ENCODE results near the gene CYTH3. TPM values are rescaled to one million over a fixed set of nuclear protein-coding genes. Genes with fewer than 3 reads are reported as not detected.
"Not testable (repeated sequence)": the region's sequence is repeated elsewhere in the genome, so short reads cannot be mapped to it uniquely, and the experiment has no call there.

CYTH3 gene
- total and polyA plus RNA-seq, 3 donors from 2014 or later = 49.3 to 82.2 (median 65.5) TPM

DNA sequence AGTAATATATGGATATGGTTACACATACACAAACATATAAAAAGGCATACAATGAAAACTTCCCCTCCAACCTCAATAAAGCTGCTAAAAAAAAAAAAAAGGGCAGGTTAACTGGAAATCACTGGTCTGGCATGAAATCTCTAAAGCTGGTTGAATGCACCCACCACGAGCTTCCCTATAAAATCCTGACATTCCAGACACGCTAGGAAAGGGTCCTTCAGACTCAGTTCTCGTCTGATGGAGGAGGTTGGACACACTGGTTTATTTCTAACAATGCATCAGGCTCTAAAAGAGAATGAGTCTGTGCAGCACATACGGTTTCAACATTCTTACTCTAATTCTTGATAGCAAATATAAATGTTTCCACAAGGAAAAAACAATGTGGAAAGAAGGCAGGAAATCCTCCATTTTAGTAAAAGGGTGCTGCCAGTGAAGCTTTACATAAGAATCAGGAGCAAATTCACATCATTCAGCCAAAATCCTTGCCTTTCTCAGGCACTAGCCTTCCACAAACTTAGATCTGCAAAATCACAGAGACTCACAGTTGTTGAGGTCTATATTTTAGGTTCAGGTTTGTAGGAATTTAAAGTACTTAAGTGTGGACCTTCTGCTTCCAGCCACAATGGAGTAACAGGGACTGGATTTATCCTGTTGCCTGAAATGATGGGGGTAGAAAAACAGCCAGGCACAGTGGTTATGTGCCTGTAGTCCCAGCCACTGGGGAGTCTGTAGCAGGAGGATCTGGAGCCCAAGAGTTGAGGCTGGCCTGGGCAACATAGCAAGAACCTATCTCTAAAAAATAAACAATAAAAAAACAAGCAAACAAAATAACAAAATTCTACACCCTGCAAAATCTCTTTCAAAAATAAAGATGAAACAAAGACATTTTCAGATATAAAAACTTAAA lies 73.5 kb downstream of the CYTH3 start:
- Histone ChIP-seq H3K27ac (no peak overlapping the region), H3K4me3 (no peak overlapping the region), H3K9me3 (no peaks in the 10 kb centered on the region), H3K4me1 (peaks cover 3% of the 10 kb centered on the region), H3K36me3 (ENCODE audit: low read depth, missing control alignments) (no peaks in the 10 kb centered on the region), H3K27me3 (no peaks in the 10 kb centered on the region)
- intact Hi-C loops (cut with DNase I; ENCODE audit: low total_unique reads) = no loop called here
- no peak for DNase-seq
- 70 to 71% methylated on average over 4 of the region's 4 CpGs for WGBS, 2 donors
- TF ChIP-seq, protein P1, sequence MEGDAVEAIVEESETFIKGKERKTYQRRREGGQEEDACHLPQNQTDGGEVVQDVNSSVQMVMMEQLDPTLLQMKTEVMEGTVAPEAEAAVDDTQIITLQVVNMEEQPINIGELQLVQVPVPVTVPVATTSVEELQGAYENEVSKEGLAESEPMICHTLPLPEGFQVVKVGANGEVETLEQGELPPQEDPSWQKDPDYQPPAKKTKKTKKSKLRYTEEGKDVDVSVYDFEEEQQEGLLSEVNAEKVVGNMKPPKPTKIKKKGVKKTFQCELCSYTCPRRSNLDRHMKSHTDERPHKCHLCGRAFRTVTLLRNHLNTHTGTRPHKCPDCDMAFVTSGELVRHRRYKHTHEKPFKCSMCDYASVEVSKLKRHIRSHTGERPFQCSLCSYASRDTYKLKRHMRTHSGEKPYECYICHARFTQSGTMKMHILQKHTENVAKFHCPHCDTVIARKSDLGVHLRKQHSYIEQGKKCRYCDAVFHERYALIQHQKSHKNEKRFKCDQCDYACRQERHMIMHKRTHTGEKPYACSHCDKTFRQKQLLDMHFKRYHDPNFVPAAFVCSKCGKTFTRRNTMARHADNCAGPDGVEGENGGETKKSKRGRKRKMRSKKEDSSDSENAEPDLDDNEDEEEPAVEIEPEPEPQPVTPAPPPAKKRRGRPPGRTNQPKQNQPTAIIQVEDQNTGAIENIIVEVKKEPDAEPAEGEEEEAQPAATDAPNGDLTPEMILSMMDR (IDR thresholded peaks at IDR 0.05) = no peak
- TF ChIP-seq POLR2A (IDR thresholded peaks at IDR 0.05) = no peak

DNA sequence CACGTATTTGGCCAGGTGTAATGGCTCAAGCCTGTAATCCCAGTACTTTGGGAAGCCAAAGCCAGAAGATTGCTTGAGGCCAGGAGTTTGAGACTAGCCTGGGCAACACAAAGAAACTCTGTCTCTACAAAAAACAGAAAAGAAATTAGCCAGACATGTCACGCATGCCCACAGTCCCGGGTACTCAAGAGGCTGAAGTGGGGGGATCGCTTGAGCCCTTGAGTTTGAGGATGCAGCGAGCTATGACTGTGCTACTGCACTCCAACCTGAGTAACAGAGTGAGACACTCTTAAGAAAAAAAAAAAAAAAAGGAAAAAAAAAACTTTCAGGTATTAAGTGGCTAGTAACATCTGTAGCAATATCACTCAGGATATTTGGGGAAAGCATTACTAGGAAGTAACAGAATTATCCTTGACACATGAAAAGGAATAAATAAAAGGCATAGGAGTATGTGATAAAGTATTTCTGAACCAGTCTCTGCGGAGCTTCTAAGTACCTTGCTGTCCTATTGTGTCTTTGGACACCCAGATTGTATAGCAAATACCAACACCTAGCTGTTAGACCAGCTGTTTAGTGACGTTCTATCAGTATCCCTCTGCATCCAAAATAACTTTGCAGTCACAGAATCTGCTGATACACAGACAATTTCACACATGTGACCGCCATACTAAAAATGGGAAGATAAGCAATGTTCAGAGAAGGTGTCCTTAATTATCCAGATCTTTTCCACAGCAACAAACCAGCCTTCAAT lies 74.4 kb downstream of the CYTH3 start:
- intact Hi-C loops (cut with DNase I; ENCODE audit: low total_unique reads) = no loop called here

DNA sequence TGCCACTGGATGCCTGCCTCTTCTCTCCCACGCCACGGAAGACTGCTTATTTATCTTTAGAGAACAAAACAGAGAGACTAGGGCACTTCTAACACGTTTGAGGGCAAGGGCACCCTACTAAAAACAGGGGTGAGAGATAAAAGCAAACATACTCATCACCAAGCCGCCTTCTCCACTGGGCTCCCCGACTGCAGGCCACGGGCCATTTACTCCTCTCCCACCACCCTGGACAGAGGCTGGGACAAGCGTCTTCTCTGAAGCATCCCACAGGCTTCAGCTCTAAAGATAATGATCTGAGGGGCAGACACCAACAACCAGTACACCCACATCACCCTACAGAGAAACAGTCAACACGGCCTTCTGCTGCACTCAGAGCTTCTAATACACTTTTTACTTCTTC lies 78.7 kb downstream of the CYTH3 start:
- no peaks in the 10 kb centered on the region for H3K36me3 ChIP-seq (ENCODE audit: low read depth, missing control alignments)
- H3K9me3 ChIP-seq = no peaks in the 10 kb centered on the region
- no peaks in the 10 kb centered on the region for H3K27me3 ChIP-seq
- H3K4me3 ChIP-seq = no peak overlapping the region
- intact Hi-C loops (cut with DNase I; ENCODE audit: low total_unique reads) = no loop called here
- 75 to 86% methylated on average over 8 of the region's 8 CpGs for WGBS, 2 donors
- H3K4me1 ChIP-seq = no peaks in the 10 kb centered on the region
- H3K27ac ChIP-seq = no peak overlapping the region
- DNase-seq = no peak
- TF ChIP-seq POLR2A (IDR thresholded peaks at IDR 0.05) = no peak
- TF ChIP-seq, protein P1 (IDR thresholded peaks at IDR 0.05) = no peak

More for the DNA sequence above, 74.4 kb downstream of the CYTH3 start:
- H3K9me3 ChIP-seq = no peaks in the 10 kb centered on the region
- no peaks in the 10 kb centered on the region for H3K27me3 ChIP-seq
- H3K27ac ChIP-seq = no peak overlapping the region
- DNase-seq = no peak
- no peaks in the 10 kb centered on the region for H3K36me3 ChIP-seq (ENCODE audit: low read depth, missing control alignments)
- TF ChIP-seq POLR2A (IDR thresholded peaks at IDR 0.05) = no peak
- TF ChIP-seq, protein P1 (IDR thresholded peaks at IDR 0.05) = no peak
- WGBS, 2 donors = 89 to 91% methylated on average over 8 of the region's 8 CpGs
- H3K4me1 ChIP-seq = peaks cover 3% of the 10 kb centered on the region
- no peak overlapping the region for H3K4me3 ChIP-seq

DNA sequence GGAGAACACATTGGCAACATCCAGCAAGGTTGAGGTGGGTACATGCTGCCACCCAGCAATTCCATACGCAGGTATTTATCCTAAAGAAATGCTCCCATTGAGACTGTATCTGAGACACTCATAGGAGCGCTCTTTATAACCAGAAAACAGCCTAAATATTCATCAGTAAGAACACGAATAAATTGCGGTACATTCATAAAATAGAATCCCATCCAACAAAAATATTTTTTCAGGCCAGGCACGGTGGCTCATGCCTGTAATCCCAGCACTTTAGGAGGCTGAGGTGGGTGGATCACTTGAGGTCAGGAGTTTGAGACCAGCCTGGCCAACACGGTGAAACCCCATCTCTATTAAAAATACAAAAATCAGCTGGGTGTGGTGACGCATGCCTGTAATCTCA lies 81.9 kb downstream of the CYTH3 start:
- H3K4me1 ChIP-seq; DNase-seq; H3K27me3 ChIP-seq; H3K27ac ChIP-seq; intact Hi-C loops (cut with DNase I; ENCODE audit: low total_unique reads); H3K4me3 ChIP-seq; H3K9me3 ChIP-seq; H3K36me3 ChIP-seq (ENCODE audit: low read depth, missing control alignments): not testable (repeated sequence)
- WGBS, 2 donors = 73 to 82% methylated on average over 7 of the region's 7 CpGs

DNA sequence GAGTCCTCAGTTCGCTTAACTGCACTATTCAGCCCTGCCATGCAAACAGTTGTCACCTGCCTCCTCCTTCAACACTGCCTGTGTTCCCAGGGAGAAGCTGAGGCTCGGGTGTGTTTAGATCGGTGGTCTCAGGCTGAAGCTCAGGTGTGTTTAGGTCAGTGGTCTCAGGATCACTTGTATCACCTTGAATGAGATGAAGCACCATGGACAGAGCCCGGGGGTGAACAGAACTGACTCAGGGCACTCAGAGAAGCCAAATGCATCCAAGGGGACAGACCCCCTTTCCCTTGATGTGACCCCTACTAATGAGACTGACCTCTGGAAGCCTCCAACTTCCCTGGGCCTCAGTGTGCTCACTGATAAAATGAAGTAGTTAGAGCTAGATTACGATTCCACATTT lies 84.0 kb downstream of the CYTH3 start:
- no peaks in the 10 kb centered on the region for H3K27me3 ChIP-seq
- intact Hi-C loops (cut with DNase I; ENCODE audit: low total_unique reads) = no loop called here
- DNase-seq = no peak
- H3K4me3 ChIP-seq = no peak overlapping the region
- no peaks in the 10 kb centered on the region for H3K4me1 ChIP-seq
- no peak overlapping the region for H3K27ac ChIP-seq
- no peaks in the 10 kb centered on the region for H3K36me3 ChIP-seq (ENCODE audit: low read depth, missing control alignments)
- H3K9me3 ChIP-seq = no peaks in the 10 kb centered on the region
- 88 to 93% methylated on average over 5 of the region's 5 CpGs for WGBS, 2 donors
- TF ChIP-seq POLR2A (IDR thresholded peaks at IDR 0.05) = no peak
- TF ChIP-seq, protein P1 (IDR thresholded peaks at IDR 0.05) = no peak
